ENCODE measurements around the gene TMEM8B. TPM values are rescaled to one million over a fixed set of nuclear protein-coding genes. Genes with fewer than 3 reads are reported as not detected.

Gene TMEM8B
- total RNA-seq, 1 donor from 2014 or later, result 4.8 TPM

GRCh38 chr9:35793461-35793860, 35.6 kb upstream of the TMEM8B start:
- Histone ChIP-seq H4K20me1 (ENCODE audit: low read depth) (no peaks in the 10 kb centered on the region), H3K4me3 (no peak overlapping the region), H3K27me3 (no peaks in the 10 kb centered on the region), H2AFZ (replicated peaks) (no peak overlapping the region), H3K36me3 (no peaks in the 10 kb centered on the region), H3K27ac (no peak overlapping the region), H3K4me2 (no peak overlapping the region), H3K9ac (no peak overlapping the region), H3K4me1 (peaks cover 8% of the 10 kb centered on the region), H3F3A (ENCODE audit: low read depth) (peaks cover 6% of the 10 kb centered on the region), H3K9me3 (ENCODE audit: low read depth) (no peaks in the 10 kb centered on the region), H3K79me2 (ENCODE audit: low read depth) (no peaks in the 10 kb centered on the region)
- peaks cover 21% of the 10 kb centered on the region for H3K4me1 Mint-ChIP-seq
- no peak for DNase-seq (ENCODE audit: low spot score)
- no peaks in the 10 kb centered on the region for H3K9me3 Mint-ChIP-seq
- no peak overlapping the region for H3K27ac Mint-ChIP-seq
- H3K27me3 Mint-ChIP-seq (ENCODE audit: insufficient read depth, low read depth), result peaks cover 6% of the 10 kb centered on the region
- peak overlapping the region; percentile 47 for H3K4me3 Mint-ChIP-seq
- no peak for TF ChIP-seq CTCF (IDR thresholded peaks at IDR 0.05)
- no peak for TF ChIP-seq EZH2 (IDR thresholded peaks at IDR 0.05)
- TF ChIP-seq EZH2phosphoT487 (IDR thresholded peaks at IDR 0.05), result no peak
- no peaks in the 10 kb centered on the region for H3K36me3 Mint-ChIP-seq

GRCh38 chr9:35795695-35796094, 33.3 kb upstream of the TMEM8B start:
- Mint-ChIP-seq H3K36me3 (no peaks in the 10 kb centered on the region), H3K4me3 (no peak overlapping the region), H3K27ac (no peak overlapping the region), H3K4me1 (peaks cover 14% of the 10 kb centered on the region), H3K9me3 (no peaks in the 10 kb centered on the region), H3K27me3 (ENCODE audit: insufficient read depth, low read depth) (peaks cover 4% of the 10 kb centered on the region)
- Histone ChIP-seq H2AFZ (replicated peaks) (no peak overlapping the region), H3K9ac (no peak overlapping the region), H3K9me3 (ENCODE audit: low read depth) (no peaks in the 10 kb centered on the region), H3F3A (ENCODE audit: low read depth) (no peaks in the 10 kb centered on the region), H3K4me2 (no peak overlapping the region), H3K36me3 (no peaks in the 10 kb centered on the region), H4K20me1 (ENCODE audit: low read depth) (no peaks in the 10 kb centered on the region), H3K27me3 (no peaks in the 10 kb centered on the region), H3K4me3 (no peak overlapping the region), H3K27ac (no peak overlapping the region), H3K79me2 (ENCODE audit: low read depth) (no peaks in the 10 kb centered on the region), H3K4me1 (peaks cover 4% of the 10 kb centered on the region)
- TF ChIP-seq EZH2 (IDR thresholded peaks at IDR 0.05), result no peak
- TF ChIP-seq CTCF (IDR thresholded peaks at IDR 0.05), result no peak
- TF ChIP-seq EZH2phosphoT487 (IDR thresholded peaks at IDR 0.05), result no peak
- no peak for DNase-seq (ENCODE audit: low spot score)

GRCh38 chr9:35797311-35798109, 31.5 kb upstream of the TMEM8B start:
- no peaks in the 10 kb centered on the region for H3K9me3 ChIP-seq (ENCODE audit: low read depth)
- no peaks in the 10 kb centered on the region for H3K36me3 ChIP-seq
- H4K20me1 ChIP-seq (ENCODE audit: low read depth), result no peaks in the 10 kb centered on the region
- peaks cover 5% of the 10 kb centered on the region for H3K36me3 Mint-ChIP-seq
- no peak overlapping the region for H3K27ac Mint-ChIP-seq
- TF ChIP-seq EZH2 (IDR thresholded peaks at IDR 0.05), result no peak
- TF ChIP-seq CTCF (IDR thresholded peaks at IDR 0.05), result no peak
- TF ChIP-seq EZH2phosphoT487 (IDR thresholded peaks at IDR 0.05), result no peak
- no peak overlapping the region for H3K4me3 Mint-ChIP-seq
- H3F3A ChIP-seq (ENCODE audit: low read depth), result no peaks in the 10 kb centered on the region
- no peak overlapping the region for H3K9ac ChIP-seq
- no peaks in the 10 kb centered on the region for H3K27me3 ChIP-seq
- no peak overlapping the region for H2AFZ ChIP-seq (replicated peaks)
- H3K9me3 Mint-ChIP-seq, result no peaks in the 10 kb centered on the region
- H3K79me2 ChIP-seq (ENCODE audit: low read depth), result no peaks in the 10 kb centered on the region
- H3K4me1 ChIP-seq, result no peaks in the 10 kb centered on the region
- no peak for DNase-seq (ENCODE audit: low spot score)
- H3K27ac ChIP-seq, result no peak overlapping the region
- H3K4me3 ChIP-seq, result no peak overlapping the region
- H3K4me2 ChIP-seq, result no peak overlapping the region
- H3K4me1 Mint-ChIP-seq, result peaks cover 9% of the 10 kb centered on the region
- peaks cover 2% of the 10 kb centered on the region for H3K27me3 Mint-ChIP-seq (ENCODE audit: insufficient read depth, low read depth)
